ENCODE data around the gene EREG. TPM values are rescaled to one million over a fixed set of nuclear protein-coding genes. Genes with fewer than 3 reads are reported as not detected.
A peak's percentile ranks its signal among the peaks of the same experiment; 100 is the strongest.

Gene EREG, protein sequence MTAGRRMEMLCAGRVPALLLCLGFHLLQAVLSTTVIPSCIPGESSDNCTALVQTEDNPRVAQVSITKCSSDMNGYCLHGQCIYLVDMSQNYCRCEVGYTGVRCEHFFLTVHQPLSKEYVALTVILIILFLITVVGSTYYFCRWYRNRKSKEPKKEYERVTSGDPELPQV
- under 1 TPM; 0.09 to 0.21 (median 0.16) TPM for polyA plus RNA-seq (ENCODE audit: insufficient read length in 3 of 3)
- long read RNA-seq, donor 1: 0 reads
- long read RNA-seq, donor 2: 0 reads
- long read RNA-seq, donor 3: 0 reads
- long read RNA-seq, donor 4: 0 reads
- long read RNA-seq, donor 5: 0 reads
- long read RNA-seq, donor 6: 0 reads
- long read RNA-seq, donor 7: 0 reads
- long read RNA-seq, donor 8: 0 reads
- long read RNA-seq, donor 9: 0 reads
- long read RNA-seq, donor 10: 0 reads
- long read RNA-seq, donor 11: 0 reads
- long read RNA-seq, donor 12: 0 reads
- long read RNA-seq, donor 13: 0 reads
- long read RNA-seq, donor 14: 0 reads
- long read RNA-seq, donor 15: 0 reads
- long read RNA-seq, donor 16: 0 reads

DNA sequence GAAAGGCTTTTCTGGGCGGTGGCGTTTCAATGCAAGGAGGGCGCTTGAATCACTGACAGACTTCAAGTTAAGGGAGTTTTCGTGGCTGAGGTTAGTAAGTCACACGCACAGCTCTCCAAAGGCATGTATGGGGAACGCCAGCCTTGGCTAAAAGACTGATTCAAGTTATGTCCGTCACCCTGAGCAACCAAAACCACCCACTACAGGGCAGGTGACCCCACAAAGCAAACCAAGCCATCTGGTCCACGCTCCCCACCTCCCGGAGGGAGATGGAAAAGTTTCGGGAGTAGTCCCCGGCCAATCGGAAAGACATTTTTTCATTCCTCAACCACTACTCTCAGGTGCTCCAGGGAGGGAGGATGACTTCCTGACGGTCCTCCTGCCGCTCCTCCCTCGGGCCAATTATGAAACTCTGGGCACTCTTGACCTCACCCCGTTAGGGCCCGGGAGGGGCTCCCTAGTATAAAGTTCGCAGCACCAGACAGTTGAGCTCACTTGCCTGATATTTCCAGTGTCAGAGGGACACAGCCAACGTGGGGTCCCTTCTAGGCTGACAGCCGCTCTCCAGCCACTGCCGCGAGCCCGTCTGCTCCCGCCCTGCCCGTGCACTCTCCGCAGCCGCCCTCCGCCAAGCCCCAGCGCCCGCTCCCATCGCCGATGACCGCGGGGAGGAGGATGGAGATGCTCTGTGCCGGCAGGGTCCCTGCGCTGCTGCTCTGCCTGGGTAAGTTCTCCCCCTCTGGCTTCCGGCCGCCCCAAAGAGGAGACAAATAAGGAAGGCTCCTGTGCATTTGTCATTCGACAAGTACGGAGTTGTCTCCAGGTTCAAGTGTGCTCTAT lies at the start of gene EREG:
TSS of gene EREG (plus strand) at position 494 of the 840 bp plus-strand sequence. CDS start at position 658, 164 bp downstream.
- DNase-seq (ENCODE audit: extremely low read depth in 1 of 11, low read depth in 9 of 11, low spot score in 4 of 11): peak in 2 of 11 donors; percentile 7 to 18

DNA sequence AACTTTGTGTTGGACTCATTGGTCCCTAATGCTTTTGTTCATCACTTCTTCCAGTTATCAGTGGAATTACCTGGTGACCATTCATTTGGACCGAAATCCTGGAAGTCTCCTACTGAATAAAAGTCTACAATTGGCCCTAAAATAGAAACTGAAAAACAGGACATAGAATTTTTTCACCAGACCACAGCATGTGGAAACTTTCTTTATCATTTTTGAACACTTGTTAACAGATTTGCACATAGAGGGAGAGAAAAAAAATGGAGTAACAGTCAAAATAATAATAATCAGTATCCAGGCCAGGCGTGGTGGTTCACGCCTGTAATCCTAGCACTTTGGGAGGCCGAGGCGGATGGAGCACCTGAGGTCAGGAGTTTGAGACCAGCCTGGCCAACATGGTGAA lies 49.6 kb upstream of the EREG start:
- no peak for DNase-seq (ENCODE audit: extremely low read depth in 1 of 11, low read depth in 9 of 11, low spot score in 4 of 11)

DNA sequence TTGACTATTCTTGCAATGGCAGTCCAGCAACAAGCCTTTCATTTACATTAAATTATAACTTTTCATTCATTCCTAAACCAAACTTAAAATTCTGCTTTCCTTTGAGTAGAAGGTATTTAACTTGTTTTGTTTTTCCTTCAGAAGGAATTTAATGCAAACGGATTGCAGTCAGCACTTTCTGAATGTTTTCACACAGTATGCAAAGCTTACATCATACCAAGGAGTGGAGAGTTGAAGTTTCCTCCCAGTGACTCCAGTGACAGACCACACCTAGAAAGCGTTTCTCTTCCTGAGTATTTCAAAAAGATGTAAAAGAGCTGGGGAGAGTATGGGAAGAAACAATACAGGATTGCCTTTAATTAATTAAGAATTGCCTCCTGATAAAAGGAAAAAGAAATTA lies 48.5 kb upstream of the EREG start:
- no peak for DNase-seq (ENCODE audit: extremely low read depth in 1 of 11, low read depth in 9 of 11, low spot score in 4 of 11)

DNA sequence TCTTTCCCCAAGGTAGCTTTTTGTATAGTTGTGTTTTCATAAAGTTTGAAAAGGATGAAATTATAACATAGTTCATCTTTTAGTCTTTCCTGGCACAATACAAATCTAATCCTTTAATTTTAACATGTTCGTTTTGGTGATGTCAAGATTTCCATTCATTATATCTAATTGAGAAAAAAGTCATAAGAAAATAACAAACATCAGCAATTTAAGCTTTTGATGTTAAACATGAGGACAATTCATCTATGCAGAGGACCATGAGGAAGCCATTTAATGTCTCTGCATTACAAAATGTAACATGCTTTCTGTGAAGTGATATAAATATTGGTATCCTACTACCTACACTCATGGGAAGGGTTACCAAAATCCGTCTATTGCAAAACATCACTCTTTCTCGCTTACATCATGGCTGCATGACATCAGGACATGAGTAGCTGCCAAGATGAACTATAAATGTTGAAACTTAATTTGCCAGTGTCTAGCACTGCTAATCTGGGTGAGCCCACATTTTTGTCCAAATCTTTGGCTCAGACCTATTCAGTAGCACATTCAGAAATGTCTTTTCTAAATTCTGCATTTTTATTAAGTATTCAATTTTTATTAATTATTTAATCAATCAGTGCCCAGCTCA lies 47.2 kb upstream of the EREG start:
- DNase-seq (ENCODE audit: extremely low read depth in 1 of 11, low read depth in 9 of 11, low spot score in 4 of 11): no peak

DNA sequence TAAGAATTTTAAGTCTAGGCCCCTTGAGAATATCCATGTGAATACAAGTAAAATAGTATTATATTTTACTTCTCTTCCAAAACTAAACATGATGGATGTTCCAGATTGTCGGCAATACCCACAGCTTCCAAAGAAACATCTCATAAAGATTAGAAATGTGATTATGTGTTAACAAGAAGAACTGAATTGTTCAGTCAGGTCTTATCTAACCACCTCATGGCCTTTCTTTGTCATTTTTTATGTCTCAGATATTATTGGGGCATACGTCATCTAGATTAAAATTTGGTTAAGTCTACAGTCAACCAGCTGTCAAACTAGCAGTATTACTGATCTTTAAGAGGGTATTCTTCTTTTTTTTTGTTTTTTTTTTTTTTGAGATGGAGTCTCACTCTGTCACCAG lies 46.7 kb upstream of the EREG start:
- DNase-seq (ENCODE audit: extremely low read depth in 1 of 11, low read depth in 9 of 11, low spot score in 4 of 11): no peak

DNA sequence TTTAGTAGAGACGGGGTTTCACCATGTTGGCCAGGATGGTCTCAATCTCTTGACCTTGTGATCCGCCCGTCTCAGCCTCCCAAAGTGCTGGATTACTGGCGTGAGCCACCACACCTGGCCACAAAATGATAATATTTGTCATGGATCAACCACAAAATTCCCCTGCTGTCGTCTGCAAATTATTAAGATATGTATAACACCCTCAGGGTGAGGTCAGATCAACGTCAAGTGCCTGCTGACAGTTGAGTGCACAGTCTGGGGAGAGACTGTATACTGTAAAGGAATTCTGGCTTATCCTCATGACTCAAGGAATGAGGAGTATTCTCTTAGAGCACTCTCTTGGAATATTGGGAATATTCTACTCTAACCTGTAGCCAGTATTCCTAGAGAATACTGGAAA lies 45.5 kb upstream of the EREG start:
- DNase-seq (ENCODE audit: extremely low read depth in 1 of 11, low read depth in 9 of 11, low spot score in 4 of 11): no peak

DNA sequence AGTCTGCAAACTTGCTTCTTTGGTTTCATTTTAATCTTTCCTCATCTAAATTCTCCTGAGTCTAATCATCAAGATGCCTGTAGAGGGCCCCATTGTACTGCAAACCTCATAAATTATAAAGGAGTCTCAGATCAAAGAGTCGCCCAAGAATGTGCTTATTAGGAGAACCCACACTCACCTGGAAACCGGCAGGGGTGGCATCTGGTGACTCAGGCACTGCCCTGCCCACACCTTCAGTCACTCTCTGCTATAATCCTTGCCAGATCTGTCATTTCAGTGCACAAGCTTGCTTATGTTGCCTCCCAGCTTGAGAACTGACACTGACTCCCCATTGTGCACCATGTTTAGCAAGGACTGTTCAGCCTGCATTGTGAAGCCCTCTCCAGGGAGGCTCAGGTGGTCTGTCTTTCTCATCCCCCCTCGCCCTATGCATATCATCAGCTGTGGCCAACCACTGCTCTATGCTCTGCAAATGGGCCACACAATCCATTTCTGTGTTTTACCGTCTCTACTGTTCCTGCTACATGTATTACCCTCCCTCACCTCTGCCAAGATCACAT lies 44.3 kb upstream of the EREG start:
- peak in 10 of 11 donors; percentile 9 to 55 (median 24) for DNase-seq (ENCODE audit: extremely low read depth in 1 of 11, low read depth in 9 of 11, low spot score in 4 of 11)

DNA sequence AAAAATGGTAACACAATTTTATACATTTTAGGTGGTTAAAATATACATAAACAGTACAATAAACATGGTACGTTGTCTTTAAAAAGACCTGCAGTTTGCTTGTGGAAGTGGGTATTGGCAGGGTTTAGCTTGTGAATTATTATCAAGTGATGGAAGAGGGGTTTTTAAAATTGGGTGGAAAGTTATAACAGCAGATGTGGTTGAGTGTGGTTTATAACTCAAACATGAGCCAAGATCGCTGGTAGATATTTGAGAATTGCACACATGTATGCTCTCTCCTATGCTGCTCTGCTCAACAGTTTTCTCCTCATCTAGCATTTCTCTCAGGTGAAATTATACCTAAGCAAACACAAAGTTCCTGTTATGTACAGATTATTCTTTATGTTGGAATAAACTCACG lies 42.6 kb upstream of the EREG start:
- no peak for DNase-seq (ENCODE audit: extremely low read depth in 1 of 11, low read depth in 9 of 11, low spot score in 4 of 11)

DNA sequence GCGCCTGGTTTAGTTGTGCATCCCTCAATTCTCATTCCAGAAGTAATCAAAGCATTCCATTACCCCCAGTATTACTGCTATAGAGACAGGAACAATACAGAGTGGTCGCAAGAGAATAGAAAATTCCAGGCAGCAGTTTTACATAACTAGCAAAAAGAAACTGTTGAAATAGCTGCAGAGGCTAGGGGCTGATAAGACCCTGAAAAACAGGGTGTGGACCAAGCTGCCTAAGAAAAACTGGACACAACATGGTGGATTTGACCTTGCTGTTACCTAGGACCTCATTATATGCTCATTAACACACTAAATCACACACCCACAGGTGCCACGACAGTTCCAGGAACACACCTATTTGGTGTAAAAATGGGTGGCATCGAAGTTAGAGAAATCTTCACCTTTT lies 41.3 kb upstream of the EREG start:
- no peak for DNase-seq (ENCODE audit: extremely low read depth in 1 of 11, low read depth in 9 of 11, low spot score in 4 of 11)

DNA sequence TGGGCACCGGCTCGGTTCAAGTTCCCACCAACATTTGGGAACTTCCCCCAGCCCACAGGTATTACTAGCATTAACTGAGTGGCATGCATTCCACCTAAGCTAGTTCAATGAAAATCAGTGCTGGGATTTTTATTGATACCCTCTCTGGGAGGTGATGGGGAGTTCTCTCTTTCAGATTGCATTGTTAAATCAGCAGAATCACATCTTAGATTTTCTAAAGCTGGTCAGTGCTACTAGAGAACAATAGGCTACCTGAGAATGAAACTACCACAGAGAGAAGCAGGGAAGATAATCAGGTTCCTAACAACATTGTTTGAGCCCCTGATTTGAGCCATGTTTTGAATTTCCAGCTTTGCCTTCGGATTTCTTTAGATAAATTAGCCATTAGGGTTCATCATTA lies 40.7 kb upstream of the EREG start:
- no peak for DNase-seq (ENCODE audit: extremely low read depth in 1 of 11, low read depth in 9 of 11, low spot score in 4 of 11)

DNA sequence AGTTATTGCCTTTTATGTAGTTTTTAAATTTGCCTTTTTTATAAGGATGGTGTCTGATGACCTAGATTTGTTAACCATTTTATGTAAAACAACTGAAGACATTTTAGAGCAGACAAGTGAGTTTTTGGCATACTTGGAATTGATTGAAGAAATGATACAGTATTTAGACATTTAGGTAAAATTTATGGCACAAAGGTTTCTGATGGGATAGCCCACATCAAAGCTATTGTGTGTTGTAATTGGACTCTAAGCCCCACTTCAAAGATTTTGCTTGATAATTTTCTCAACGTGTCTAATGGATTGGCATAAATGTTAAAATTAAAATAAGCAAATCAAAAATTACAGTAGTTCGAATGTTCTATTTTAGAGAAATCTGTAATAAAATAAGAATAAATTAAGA lies 39.1 kb upstream of the EREG start:
- DNase-seq (ENCODE audit: extremely low read depth in 1 of 11, low read depth in 9 of 11, low spot score in 4 of 11): no peak

DNA sequence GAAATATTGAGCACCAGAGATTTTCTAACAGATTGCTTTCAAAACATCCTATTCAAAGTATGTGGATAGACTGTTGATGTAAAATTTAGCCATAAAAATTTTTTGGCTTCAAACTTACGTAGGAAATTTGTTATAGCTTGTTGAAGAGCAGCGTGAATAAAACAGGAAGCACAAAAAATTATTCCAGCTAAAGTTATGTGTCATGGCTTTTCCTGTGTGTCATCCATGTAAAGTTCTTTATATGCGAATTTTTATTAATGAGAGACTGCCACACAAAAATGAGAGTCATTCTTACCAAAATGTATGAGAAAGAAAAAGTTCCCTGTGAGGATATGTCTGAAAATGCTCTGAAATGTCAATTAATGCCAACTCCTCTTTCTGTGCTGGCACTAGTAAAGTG lies 37.2 kb upstream of the EREG start:
- DNase-seq (ENCODE audit: extremely low read depth in 1 of 11, low read depth in 9 of 11, low spot score in 4 of 11): no peak

DNA sequence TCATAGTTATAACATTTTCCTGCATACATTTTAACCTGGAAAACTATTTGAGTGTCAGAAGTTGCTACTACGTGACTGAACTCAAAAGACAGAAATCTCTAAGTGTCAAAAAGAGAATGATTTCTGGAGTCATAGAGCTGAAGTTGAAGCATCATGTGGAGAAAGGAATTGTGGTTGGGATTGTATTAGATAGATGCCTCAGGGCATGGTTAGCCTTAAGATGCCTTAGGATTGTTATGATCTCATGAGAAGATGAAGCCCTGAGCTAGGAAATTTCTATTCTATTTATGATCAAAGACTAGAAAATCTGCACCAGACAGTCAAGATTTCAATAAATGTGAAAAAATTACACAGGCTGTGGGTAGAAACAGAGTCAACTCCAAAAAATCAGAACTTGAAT lies 36.4 kb upstream of the EREG start:
- DNase-seq (ENCODE audit: extremely low read depth in 1 of 11, low read depth in 9 of 11, low spot score in 4 of 11): no peak

DNA sequence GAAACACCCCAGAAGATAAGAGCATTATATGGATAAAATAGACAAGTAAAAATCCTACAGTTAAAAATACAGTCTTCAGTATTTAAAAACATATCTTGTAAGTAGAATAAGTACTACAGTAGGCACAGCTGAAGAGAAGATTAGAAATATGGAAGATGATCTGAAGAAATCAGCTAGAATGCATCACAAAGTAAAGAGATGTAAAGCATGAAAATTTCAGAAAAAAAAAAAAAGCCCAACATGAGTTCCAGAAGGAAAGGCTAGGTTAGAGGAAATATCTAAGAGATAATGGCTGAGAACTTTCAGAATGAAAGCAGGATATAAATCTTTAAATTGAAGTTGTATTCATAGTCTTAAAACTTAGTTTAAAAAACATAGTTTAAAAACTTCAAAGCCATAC lies 35.6 kb upstream of the EREG start:
- DNase-seq (ENCODE audit: extremely low read depth in 1 of 11, low read depth in 9 of 11, low spot score in 4 of 11): no peak

DNA sequence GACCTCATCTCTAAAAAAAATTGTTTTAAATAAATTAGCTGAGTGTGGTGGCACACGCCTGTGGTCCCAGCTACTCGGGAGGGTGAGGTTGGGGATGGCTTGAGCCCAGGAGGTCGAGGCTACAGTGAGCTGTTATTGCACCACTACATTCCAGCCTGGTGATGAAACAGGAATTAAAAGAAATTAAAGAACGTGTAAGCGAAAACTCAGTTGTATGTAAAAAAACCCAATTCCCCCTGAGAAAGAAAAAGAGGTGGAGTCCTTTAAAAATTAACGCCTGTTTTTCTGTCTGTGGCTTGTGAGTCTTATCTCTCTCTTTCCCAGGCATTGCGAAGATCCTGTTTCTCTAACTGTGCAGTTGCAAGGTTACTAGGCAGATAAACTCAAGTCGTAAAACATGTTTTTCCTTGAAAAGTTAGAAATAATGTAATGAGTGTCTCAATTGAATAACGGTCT lies 34.6 kb upstream of the EREG start:
- no peak for DNase-seq (ENCODE audit: extremely low read depth in 1 of 11, low read depth in 9 of 11, low spot score in 4 of 11)

DNA sequence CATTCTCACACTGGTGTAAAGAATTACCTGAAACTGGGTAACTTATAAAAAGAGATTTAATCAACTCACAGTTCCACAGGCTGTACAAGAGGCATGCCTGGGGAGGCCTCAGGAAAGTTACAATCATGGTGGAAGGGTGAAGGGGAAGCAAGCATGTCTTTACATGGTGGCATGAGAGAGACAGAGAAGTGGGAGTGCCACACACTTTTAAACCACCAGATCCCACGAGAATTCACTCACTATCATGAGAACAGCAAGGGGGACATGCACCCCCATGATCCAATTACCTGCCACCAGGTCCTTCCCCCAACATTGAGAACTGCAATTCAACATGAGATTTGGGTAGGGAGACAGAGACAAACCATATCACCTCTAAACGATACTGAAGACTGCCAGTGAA lies 33.7 kb upstream of the EREG start:
- no peak for DNase-seq (ENCODE audit: extremely low read depth in 1 of 11, low read depth in 9 of 11, low spot score in 4 of 11)

DNA sequence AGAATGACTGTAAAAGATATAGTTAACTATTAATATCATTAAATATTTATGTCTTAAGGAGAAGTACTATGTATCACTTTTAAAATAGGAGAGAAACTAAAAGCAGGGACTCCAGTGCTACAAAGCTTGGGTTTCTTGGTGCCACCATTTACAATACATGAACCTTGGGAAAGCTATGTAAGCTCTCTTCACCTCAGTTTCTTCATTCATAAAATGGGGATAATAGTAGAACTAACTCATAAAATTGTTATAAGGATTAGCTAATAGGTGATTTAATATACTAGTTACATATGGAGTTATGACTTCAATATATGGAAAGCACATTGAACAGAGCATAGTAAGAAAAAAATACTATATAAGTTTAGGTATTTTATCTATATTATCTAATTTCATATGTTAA lies 33.0 kb upstream of the EREG start:
- DNase-seq (ENCODE audit: extremely low read depth in 1 of 11, low read depth in 9 of 11, low spot score in 4 of 11): no peak

DNA sequence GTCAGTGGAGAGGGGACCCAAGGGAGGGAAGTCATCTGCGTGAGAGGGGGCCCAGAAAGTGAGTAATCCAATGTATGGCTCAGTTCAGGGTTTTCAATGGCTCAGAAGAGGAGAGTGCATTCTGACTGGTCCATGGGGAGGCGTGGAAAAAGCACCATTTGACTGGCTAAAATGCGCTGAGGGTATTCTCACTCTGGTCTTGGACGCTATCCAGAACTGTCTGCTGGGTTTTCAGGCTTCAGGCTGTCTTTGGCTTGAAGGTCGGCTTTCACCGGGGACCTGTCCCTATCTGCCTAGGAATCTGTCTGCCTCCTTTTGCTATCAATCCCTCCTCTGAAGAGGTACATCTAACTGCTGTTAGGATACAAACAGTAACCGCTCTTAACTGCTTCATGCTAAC lies 30.3 kb upstream of the EREG start:
- no peak for DNase-seq (ENCODE audit: extremely low read depth in 1 of 11, low read depth in 9 of 11, low spot score in 4 of 11)

DNA sequence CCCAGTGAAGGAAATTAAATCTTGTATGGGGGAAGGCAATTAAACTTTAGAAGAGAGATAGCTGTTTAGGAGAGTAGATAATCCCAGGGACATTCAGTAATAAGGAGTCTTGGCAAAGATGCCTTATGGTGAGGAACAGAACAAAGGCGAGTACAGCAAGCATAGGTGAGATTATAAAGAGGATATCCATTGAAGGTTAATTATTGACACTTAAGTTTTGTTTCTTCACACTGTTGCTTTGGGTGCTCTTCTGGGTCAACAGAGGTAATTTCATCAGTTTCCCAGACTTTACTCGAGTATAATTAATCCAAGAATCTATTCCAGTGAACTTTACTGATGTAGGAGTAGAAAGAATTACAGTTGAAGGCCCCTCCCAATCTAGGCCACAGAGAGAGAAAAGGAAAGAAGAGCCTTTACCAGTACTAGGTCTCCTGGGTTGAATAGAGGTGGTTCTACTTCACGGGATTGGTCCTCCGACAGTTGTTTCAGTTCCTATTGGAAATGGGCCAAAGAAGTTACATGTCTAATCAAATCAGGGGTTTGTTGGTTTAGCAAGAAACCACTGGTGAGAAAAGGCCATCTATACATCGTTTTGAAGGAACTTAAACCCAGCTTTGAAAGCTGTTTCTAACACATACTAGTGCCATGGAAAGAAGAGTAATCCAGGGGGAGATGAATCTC lies 29.5 kb upstream of the EREG start:
- DNase-seq (ENCODE audit: extremely low read depth in 1 of 11, low read depth in 9 of 11, low spot score in 4 of 11): no peak
